SU-DHL-6 (cell line): ENCODE data around the gene PFN3.

ENCODE experiments used
- EZH2phosphoT487 ChIP-seq: fragments of 200-600 bp; sonication (generic), shearing (Covaris generic); conservative IDR thresholded peaks from 2 replicates; pipeline ENCODE4 v1.6.1; 2018; ENCODE audit warnings: mild to moderate bottlenecking, antibody characterized with exemption, low read length, moderate library complexity, mixed read lengths
- TF ChIP-seq, protein P1 (sequence below): fragments of 200-600 bp; sonication (generic); IDR thresholded peaks from one replicate; pipeline ENCODE4 v1.5.1; 2017; ENCODE audit warnings: antibody characterized with exemption, mild to moderate bottlenecking, low read length, moderate library complexity; ENCODE audit not compliant: insufficient read depth, poor library complexity, severe bottlenecking

GRCh38 chr5:177410575-177410974 lies 10.1 kb upstream of the PFN3 start:
- TF ChIP-seq, protein P1, sequence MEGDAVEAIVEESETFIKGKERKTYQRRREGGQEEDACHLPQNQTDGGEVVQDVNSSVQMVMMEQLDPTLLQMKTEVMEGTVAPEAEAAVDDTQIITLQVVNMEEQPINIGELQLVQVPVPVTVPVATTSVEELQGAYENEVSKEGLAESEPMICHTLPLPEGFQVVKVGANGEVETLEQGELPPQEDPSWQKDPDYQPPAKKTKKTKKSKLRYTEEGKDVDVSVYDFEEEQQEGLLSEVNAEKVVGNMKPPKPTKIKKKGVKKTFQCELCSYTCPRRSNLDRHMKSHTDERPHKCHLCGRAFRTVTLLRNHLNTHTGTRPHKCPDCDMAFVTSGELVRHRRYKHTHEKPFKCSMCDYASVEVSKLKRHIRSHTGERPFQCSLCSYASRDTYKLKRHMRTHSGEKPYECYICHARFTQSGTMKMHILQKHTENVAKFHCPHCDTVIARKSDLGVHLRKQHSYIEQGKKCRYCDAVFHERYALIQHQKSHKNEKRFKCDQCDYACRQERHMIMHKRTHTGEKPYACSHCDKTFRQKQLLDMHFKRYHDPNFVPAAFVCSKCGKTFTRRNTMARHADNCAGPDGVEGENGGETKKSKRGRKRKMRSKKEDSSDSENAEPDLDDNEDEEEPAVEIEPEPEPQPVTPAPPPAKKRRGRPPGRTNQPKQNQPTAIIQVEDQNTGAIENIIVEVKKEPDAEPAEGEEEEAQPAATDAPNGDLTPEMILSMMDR = no peak
- no peak for TF ChIP-seq EZH2phosphoT487
